ENCODE data around the gene HAPLN3. TPM values are rescaled to one million over a fixed set of nuclear protein-coding genes. Genes with fewer than 3 reads are reported as not detected.

HAPLN3 gene
- total and polyA plus RNA-seq, 2 donors (not counting 1 experiment from before 2014, with no cell fraction given) = 7.5 to 16.3 TPM

DNA sequence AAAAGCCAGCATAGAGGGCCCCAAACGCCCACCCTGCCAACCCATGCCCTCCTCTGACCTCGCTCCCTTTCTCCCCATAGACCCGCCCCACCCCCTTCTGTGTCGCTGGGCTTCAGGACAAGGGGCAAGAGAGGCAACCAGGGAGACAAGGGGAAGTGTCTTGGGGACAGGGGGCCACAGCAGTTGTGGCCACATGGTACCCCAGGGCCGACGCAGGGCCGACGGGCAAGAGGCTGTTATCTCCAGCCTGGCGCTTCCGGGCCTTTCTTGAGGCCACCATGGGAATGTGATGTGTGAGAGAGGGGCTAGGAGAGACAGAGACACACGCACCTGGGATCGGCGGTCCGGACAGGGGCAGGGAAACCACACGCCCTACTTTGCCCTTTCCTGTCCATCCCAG is 3.4 kb upstream of the HAPLN3 start:
- Histone ChIP-seq H3K9me3 (ENCODE audit: control extremely low read depth in 1 of 3, control insufficient read depth in 2 of 3, insufficient read depth in 1 of 3, low read length in 2 of 3) (no peaks in the 10 kb centered on the region), H3K4me2 (replicated peaks; ENCODE audit: low read depth, low read length, poor library complexity, severe bottlenecking) (no peak overlapping the region), H3K9ac (ENCODE audit: low read length) (no peak overlapping the region), H3K36me3 (replicated peaks in 1 of 2; ENCODE audit: control extremely low read depth in 1 of 2, control insufficient read depth in 1 of 2, extremely low read depth in 1 of 2, insufficient read depth in 2 of 2, low read length in 1 of 2) (no peaks in the 10 kb centered on the region), H2AFZ (ENCODE audit: insufficient read depth, low read depth, low read length, poor library complexity, severe bottlenecking) (no peak overlapping the region), H4K20me1 (ENCODE audit: control insufficient read depth, insufficient read depth, low read length, poor library complexity, severe bottlenecking) (no peaks in the 10 kb centered on the region), H3K27me3 (replicated peaks in 1 of 4; ENCODE audit: control extremely low read depth in 1 of 4, control insufficient read depth in 3 of 4, insufficient read depth in 4 of 4, low read length in 3 of 4) (peaks cover 0 to 15% (median 0%) of the 10 kb centered on the region in 4 experiments), H3K4me1 (ENCODE audit: control insufficient read depth in 2 of 2, insufficient read depth in 2 of 2, low read length in 2 of 2) (peaks cover 12 to 22% of the 10 kb centered on the region in 2 donors), H3K4me3 (ENCODE audit: control extremely low read depth in 1 of 5, extremely low read depth in 1 of 5, insufficient read depth in 1 of 5, low read depth in 2 of 5, low read length in 4 of 5) (no peak overlapping the region), H3K79me2 (ENCODE audit: control insufficient read depth, insufficient read depth, low read length) (no peaks in the 10 kb centered on the region), H3K27ac (ENCODE audit: low read length in 2 of 2) (no peak overlapping the region)
- ChIA-PET POLR2A (no interaction called here), CTCF (interaction anchor here (0.7 to 1.5 kb wide), 2 partner anchors 261 to 274 kb away, joined by 3 to 4 read pairs; no protein-coding TSS in a partner anchor)
- no peak overlapping the region for H3K4me3 Mint-ChIP-seq
- ATAC-seq (ENCODE audit: low read depth) (no peak), DNase-seq (no peak)
- no peak overlapping the region for H3K27ac Mint-ChIP-seq
- peaks cover 4% of the 10 kb centered on the region for H3K27me3 Mint-ChIP-seq
- peaks cover 14% of the 10 kb centered on the region for H3K4me1 Mint-ChIP-seq
- intact Hi-C loops (cut with micrococcal nuclease) = loop anchor here (5.0 kb wide), 1 partner anchor 351 kb away; the partner anchor contains the start of gene DET1
- no peaks in the 10 kb centered on the region for H3K9me3 Mint-ChIP-seq (ENCODE audit: insufficient read depth)
- TF ChIP-seq EZH2 (IDR thresholded peaks at IDR 0.05; ENCODE audit: borderline replicate concordance, insufficient read depth, low read depth, low read length, poor library complexity, severe bottlenecking) = no peak
- TF ChIP-seq, protein P1, sequence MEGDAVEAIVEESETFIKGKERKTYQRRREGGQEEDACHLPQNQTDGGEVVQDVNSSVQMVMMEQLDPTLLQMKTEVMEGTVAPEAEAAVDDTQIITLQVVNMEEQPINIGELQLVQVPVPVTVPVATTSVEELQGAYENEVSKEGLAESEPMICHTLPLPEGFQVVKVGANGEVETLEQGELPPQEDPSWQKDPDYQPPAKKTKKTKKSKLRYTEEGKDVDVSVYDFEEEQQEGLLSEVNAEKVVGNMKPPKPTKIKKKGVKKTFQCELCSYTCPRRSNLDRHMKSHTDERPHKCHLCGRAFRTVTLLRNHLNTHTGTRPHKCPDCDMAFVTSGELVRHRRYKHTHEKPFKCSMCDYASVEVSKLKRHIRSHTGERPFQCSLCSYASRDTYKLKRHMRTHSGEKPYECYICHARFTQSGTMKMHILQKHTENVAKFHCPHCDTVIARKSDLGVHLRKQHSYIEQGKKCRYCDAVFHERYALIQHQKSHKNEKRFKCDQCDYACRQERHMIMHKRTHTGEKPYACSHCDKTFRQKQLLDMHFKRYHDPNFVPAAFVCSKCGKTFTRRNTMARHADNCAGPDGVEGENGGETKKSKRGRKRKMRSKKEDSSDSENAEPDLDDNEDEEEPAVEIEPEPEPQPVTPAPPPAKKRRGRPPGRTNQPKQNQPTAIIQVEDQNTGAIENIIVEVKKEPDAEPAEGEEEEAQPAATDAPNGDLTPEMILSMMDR (IDR thresholded peaks at IDR 0.05) = no peak
- 92% methylated on average over 6 of the region's 15 CpGs for WGBS (ENCODE audit: insufficient coverage)

DNA sequence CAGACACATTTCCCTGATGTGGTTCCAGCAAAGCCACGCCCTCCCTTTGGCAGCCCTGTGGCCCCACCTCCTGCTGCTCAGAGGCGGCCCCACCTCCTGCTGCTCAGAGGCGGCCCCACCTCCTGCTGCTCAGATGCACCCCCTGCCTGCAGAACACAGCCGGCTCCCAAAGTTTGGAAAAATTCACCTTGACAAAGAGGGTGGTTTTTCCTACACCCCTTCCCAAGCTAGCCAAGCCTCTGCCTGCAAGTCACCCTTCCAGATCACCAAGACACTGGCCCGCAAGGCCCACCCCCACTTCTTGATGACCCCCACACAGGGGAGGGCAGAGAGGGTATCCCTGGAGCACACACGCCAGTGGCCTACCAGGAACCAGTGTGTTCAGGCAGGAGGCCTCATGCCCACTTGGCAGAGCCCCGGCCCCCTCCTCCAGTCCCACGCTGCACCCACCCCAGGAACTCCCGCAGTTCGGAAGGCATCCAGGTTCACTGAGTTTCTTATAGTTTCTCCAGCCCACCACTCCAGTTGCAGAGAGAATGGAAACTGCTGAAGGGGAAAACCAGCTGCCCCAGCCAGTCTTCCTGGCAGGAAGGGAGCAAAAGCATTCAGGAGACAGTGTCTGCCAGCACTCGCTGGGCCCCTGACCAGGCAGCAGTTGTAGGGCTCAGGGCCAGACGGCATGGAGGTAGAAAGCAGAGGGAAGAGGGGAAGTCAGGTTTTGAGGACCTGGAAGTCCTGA is 2.3 kb upstream of the HAPLN3 start:
- peaks cover 8% of the 10 kb centered on the region for H3K27me3 Mint-ChIP-seq
- Histone ChIP-seq H3K4me1 (ENCODE audit: control insufficient read depth in 2 of 2, insufficient read depth in 2 of 2, low read length in 2 of 2) (peaks cover 12 to 22% of the 10 kb centered on the region in 2 donors), H2AFZ (ENCODE audit: insufficient read depth, low read depth, low read length, poor library complexity, severe bottlenecking) (no peak overlapping the region), H3K27me3 (replicated peaks in 1 of 4; ENCODE audit: control extremely low read depth in 1 of 4, control insufficient read depth in 3 of 4, insufficient read depth in 4 of 4, low read length in 3 of 4) (peaks cover 0 to 15% (median 0%) of the 10 kb centered on the region in 4 experiments), H3K27ac (ENCODE audit: low read length in 2 of 2) (no peak overlapping the region), H4K20me1 (ENCODE audit: control insufficient read depth, insufficient read depth, low read length, poor library complexity, severe bottlenecking) (no peaks in the 10 kb centered on the region), H3K9ac (ENCODE audit: low read length) (no peak overlapping the region), H3K36me3 (replicated peaks in 1 of 2; ENCODE audit: control extremely low read depth in 1 of 2, control insufficient read depth in 1 of 2, extremely low read depth in 1 of 2, insufficient read depth in 2 of 2, low read length in 1 of 2) (no peaks in the 10 kb centered on the region), H3K4me3 (ENCODE audit: control extremely low read depth in 1 of 5, extremely low read depth in 1 of 5, insufficient read depth in 1 of 5, low read depth in 2 of 5, low read length in 4 of 5) (no peak overlapping the region), H3K79me2 (ENCODE audit: control insufficient read depth, insufficient read depth, low read length) (no peaks in the 10 kb centered on the region), H3K4me2 (replicated peaks; ENCODE audit: low read depth, low read length, poor library complexity, severe bottlenecking) (no peak overlapping the region), H3K9me3 (ENCODE audit: control extremely low read depth in 1 of 3, control insufficient read depth in 2 of 3, insufficient read depth in 1 of 3, low read length in 2 of 3) (no peaks in the 10 kb centered on the region)
- no peaks in the 10 kb centered on the region for H3K9me3 Mint-ChIP-seq (ENCODE audit: insufficient read depth)
- ATAC-seq (ENCODE audit: low read depth) = peak; percentile 70
- intact Hi-C loops (cut with micrococcal nuclease) = loop anchor here (1.0 to 5.0 kb wide), 2 partner anchors 16 to 350 kb away; partner anchors contain the start of genes DET1 and MFGE8
- 50% methylated on average over 11 of the region's 12 CpGs for WGBS (ENCODE audit: insufficient coverage)
- H3K4me3 Mint-ChIP-seq = no peak overlapping the region
- peaks cover 14% of the 10 kb centered on the region for H3K4me1 Mint-ChIP-seq
- ChIA-PET POLR2A (no interaction called here), CTCF (interaction anchor here (1.5 to 7.7 kb wide), 2 partner anchors 6 to 273 kb away, joined by 4 to 44 read pairs; no protein-coding TSS in a partner anchor)
- TF ChIP-seq, protein P1 (IDR thresholded peaks at IDR 0.05) = no peak
- TF ChIP-seq EZH2 (IDR thresholded peaks at IDR 0.05; ENCODE audit: borderline replicate concordance, insufficient read depth, low read depth, low read length, poor library complexity, severe bottlenecking) = no peak
- no peak overlapping the region for H3K27ac Mint-ChIP-seq
- DNase-seq = peak; percentile 44

All from B cell (primary cell).